CD4-positive, alpha-beta memory T cell (primary cell): ENCODE results near the gene AVPI1. TPM values are rescaled to one million over a fixed set of nuclear protein-coding genes. Genes with fewer than 3 reads are reported as not detected.
"Not testable (repeated sequence)": the region's sequence is repeated elsewhere in the genome, so short reads cannot be mapped to it uniquely, and the experiment has no call there.

ENCODE experiments used
- CTCF ChIA-PET: fragments of 350-600 bp; sonication (Branson Sonifier 250); formaldehyde crosslinking; loops from one replicate; lab custom pipeline; 2021; ENCODE audit warnings: inconsistent platforms; ENCODE audit not compliant: partially characterized antibody; lab: Charles Lee
- POLR2A ChIA-PET: fragments of 350-600 bp; sonication (Branson Sonifier 250); formaldehyde crosslinking; loops from one replicate; lab custom pipeline; 2021; ENCODE audit not compliant: partially characterized antibody; lab: Charles Lee
- DNase-seq, 5 donors: peaks; one replicate each; pipeline versions ENCODE4 v3.0.0 to v3.0.0-alpha.2; 2020 to 2022; ENCODE audit warnings: mixed read lengths in 1 of 5
- H3K27ac ChIP-seq: one replicate; pipeline ENCODE4 v1.7.0; 2013; ENCODE audit warnings: low read depth, low read length
- H3K27me3 ChIP-seq: 2 replicates; pipeline ENCODE4 v1.7.0; 2013; ENCODE audit warnings: mild to moderate bottlenecking, low read length, moderate library complexity; ENCODE audit not compliant: insufficient read depth
- H3K36me3 ChIP-seq: 2 replicates; pipeline ENCODE4 v1.7.0; 2013; ENCODE audit warnings: mild to moderate bottlenecking, low read length, moderate library complexity; ENCODE audit not compliant: insufficient read depth
- H3K4me1 ChIP-seq: 2 replicates; pipeline ENCODE4 v1.7.0; 2013; ENCODE audit warnings: mild to moderate bottlenecking, low read length, moderate library complexity; ENCODE audit not compliant: insufficient read depth
- H3K4me3 ChIP-seq, 2 donors: one replicate each; pipeline ENCODE4 v1.7.0; 2013; ENCODE audit warnings: low read length in 2 of 2, mild to moderate bottlenecking in 1 of 2
- H3K9me3 ChIP-seq, 2 donors: one replicate each; pipeline ENCODE4 v1.7.0; 2013; ENCODE audit warnings: low read length in 2 of 2, control low read depth in 1 of 2; ENCODE audit not compliant: control insufficient read depth in 1 of 2
- H3K27ac Mint-ChIP-seq, 7 donors: one replicate each; pipeline ENCODE4 v1.8.0; 2020 to 2021; ENCODE audit warnings: mixed read lengths in 7 of 7, mild to moderate bottlenecking in 6 of 7, inconsistent platforms in 3 of 7, moderate library complexity in 3 of 7
- H3K27me3 Mint-ChIP-seq, 2 donors: one replicate each; pipeline ENCODE4 v1.8.0; 2020 to 2021; ENCODE audit warnings: mixed read lengths in 2 of 2
- H3K36me3 Mint-ChIP-seq, 2 donors: one replicate each; pipeline ENCODE4 v1.8.0; 2020 to 2021; ENCODE audit warnings: mixed read lengths in 2 of 2, inconsistent platforms in 1 of 2, mild to moderate bottlenecking in 1 of 2
- H3K4me1 Mint-ChIP-seq, 4 donors: one replicate each; pipeline ENCODE4 v1.8.0; 2020 to 2021; ENCODE audit warnings: mixed read lengths in 4 of 4, mild to moderate bottlenecking in 1 of 4
- H3K4me3 Mint-ChIP-seq, 8 donors: one replicate each; pipeline ENCODE4 v1.8.0; 2020 to 2021; ENCODE audit warnings: mixed read lengths in 8 of 8, mild to moderate bottlenecking in 7 of 8, moderate library complexity in 6 of 8, inconsistent platforms in 3 of 8
- H3K9me3 Mint-ChIP-seq, 8 donors: one replicate each; pipeline ENCODE4 v1.8.0; 2020 to 2021; ENCODE audit warnings: mixed read lengths in 8 of 8, mild to moderate bottlenecking in 5 of 8, inconsistent platforms in 3 of 8, moderate library complexity in 1 of 8
- intact Hi-C: fragments of 100-400 bp; cut with micrococcal nuclease; formaldehyde crosslinking; loops from one replicate; pipeline ENCODE4 v1.15.1; 2023
- polyA plus RNA-seq, 2 donors: library from polyadenylated mRNA; unstranded; fragments of 300-500 nt; fragmentation: Illumina TruSeq; gene quantifications; one replicate each; pipeline ENCODE4 v1.2.3, GENCODE V29; 2021
- total RNA-seq, 2 experiments: library from RNA; stranded (reverse); gene quantifications; one replicate each; pipeline ENCODE4 v1.2.3, GENCODE V29; 2021

The AVPI1 gene
- total and polyA plus RNA-seq, 4 experiments from 2014 or later: 1.8 to 5.6 (median 2.1) TPM

DNA sequence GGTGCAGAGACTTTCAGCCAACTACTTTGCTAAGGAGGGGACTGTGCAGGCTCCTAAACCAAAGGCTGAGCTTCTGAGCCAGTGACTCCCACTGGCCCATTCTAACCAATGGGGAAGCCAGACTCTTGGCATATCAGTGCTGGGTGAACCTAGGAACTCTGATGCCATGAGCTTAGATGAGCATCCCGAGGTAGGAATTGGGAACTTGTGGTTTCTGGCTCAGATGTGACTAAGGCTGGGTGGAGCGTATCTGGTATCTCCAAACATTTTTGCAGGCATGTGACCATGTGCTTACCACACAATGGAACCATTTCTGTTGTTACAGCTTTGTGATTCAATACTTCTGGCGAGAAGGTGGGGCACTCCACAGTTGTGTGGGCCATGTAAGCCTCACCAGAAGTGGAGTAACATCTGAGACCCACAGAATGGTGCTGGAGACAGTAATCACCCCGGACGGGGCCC lies 2.5 kb upstream of the AVPI1 start:
- POLR2A ChIA-PET: no interaction called here
- Histone ChIP-seq H3K4me1 (peaks cover 29% of the 10 kb centered on the region), H3K27me3 (no peaks in the 10 kb centered on the region), H3K27ac (no peak overlapping the region), H3K9me3 (no peaks in the 10 kb centered on the region), H3K36me3 (no peaks in the 10 kb centered on the region), H3K4me3 (no peak overlapping the region)
- H3K4me3 Mint-ChIP-seq: no peak overlapping the region
- H3K27ac Mint-ChIP-seq: peak overlapping the region in 3 of 7 donors; percentile 19 to 52 (median 31)
- intact Hi-C loops: no loop called here
- no peaks in the 10 kb centered on the region for H3K9me3 Mint-ChIP-seq
- DNase-seq: no peak
- H3K4me1 Mint-ChIP-seq: peaks cover 5 to 15% (median 10%) of the 10 kb centered on the region in 4 donors
- peaks cover 0 to 3% of the 10 kb centered on the region in 2 donors for H3K27me3 Mint-ChIP-seq
- no peaks in the 10 kb centered on the region for H3K36me3 Mint-ChIP-seq
- CTCF ChIA-PET: interaction anchor here (1.5 to 8.3 kb wide), 4 partner anchors 8 to 43 kb away, joined by 3 to 118 read pairs (median 74); partner anchors contain the start of gene ZFYVE27

DNA sequence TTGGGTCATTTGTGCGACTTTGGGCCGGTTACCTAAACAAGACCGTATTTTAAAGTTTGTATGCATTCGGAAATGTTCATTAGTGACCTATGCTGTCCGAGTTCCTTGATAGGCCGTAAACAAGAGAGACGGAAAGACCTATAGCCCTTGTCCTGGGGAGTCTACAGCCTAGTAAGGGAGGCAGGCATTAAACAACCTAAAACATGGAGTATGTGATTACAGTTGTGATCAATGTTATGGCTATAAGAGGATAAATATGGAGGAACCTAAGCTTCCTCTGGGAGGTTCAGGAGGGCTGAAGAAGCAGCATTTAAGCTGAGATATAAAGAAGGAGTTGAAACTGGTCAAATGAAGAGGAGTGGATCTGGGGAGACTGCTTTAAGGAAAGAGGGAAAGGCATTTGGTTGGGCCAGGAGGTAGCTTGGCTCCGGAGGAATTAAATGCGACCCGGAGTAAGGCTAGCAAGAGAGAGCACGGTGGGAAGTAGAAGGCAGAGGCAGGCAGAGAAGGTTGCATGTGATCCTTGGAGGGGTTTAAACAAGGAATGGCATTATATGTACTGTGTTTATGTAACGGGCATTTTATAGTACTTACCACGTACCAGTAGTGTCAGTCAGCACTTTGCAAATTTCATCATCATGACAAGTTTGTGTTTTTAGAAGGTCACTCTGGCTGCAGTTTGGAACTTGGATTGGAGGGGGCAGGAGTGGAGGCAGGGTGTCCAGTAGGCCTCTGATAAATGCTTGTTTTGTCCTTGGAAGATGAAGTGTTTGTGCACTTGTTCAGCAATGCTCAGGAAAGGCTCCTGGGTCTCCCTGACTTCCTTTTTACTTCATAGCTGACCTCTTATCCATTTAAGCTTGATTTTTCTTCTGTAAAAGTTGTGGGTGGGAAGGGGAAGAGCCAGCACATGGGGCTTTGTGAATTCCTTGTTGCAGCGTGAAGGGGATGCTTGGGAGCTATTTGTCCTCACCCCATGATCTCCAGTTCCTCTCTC lies 1.0 kb upstream of the AVPI1 start:
- Mint-ChIP-seq H3K36me3 (no peaks in the 10 kb centered on the region), H3K27me3 (no peaks in the 10 kb centered on the region), H3K9me3 (no peaks in the 10 kb centered on the region), H3K4me3 (peak overlapping the region; percentile 78 to 92 (median 86)), H3K27ac (peak overlapping the region; percentile 64 to 96 (median 92)), H3K4me1 (peaks cover 5 to 15% (median 10%) of the 10 kb centered on the region in 4 donors)
- H3K4me3 ChIP-seq: peak overlapping the region; percentile 69 to 86
- H3K4me1 ChIP-seq: peaks cover 29% of the 10 kb centered on the region
- H3K36me3 ChIP-seq: no peaks in the 10 kb centered on the region
- POLR2A ChIA-PET: interaction anchor here (0.9 to 3.5 kb wide), 11 partner anchors 10 to 447 kb away, joined by 3 to 41 read pairs (median 4); partner anchors contain the start of genes GOLGA7B, MARVELD1, PI4K2A and R3HCC1L
- no peaks in the 10 kb centered on the region for H3K9me3 ChIP-seq
- CTCF ChIA-PET: interaction anchor here (1.4 to 8.3 kb wide), 9 partner anchors 10 to 182 kb away, joined by 3 to 118 read pairs (median 8); partner anchors contain the start of genes MARVELD1 and ZFYVE27
- DNase-seq: no peak
- no peaks in the 10 kb centered on the region for H3K27me3 ChIP-seq
- intact Hi-C loops: loop anchor here (1.0 to 2.0 kb wide), 5 partner anchors 48 to 189 kb away; partner anchors contain the start of genes MMS19, MORN4, PI4K2A and UBTD1
- H3K27ac ChIP-seq: peak overlapping the region; percentile 54

DNA sequence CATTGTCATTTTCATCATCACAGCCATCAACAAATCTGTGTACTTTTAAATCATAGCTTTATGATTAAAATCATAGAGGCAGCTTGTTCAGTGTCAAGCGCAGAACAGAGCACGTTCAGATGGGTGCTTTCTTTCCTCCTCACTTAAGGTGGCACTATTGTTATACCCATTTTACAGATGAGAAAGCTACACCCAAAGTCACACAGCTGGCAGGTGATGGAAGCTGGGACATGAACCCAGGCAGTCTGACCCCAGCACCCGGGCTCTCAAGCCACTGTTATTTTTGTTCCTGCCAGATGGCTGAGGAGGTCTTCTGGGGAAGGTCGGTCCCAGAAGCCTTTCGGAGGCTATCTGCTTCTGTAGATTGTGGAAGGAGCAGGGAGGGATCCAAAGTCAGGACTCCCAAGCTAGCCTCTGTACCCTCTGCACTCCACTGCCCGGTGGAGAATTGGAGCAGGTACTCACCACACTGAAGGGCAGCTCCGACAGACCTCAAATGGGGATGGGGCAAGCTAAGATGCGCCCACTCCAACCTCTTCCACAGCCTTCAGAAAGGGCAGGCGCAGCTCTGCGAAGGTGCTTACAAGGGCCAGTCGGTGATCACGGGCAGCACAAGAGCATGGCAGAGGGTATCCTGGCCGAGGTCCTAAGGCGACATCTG lies 610 bp downstream of the AVPI1 start:
- H3K4me1 ChIP-seq: peaks cover 29% of the 10 kb centered on the region
- no peaks in the 10 kb centered on the region for H3K27me3 ChIP-seq
- H3K4me3 ChIP-seq: peak overlapping the region; percentile 86 to 87
- Mint-ChIP-seq H3K27ac (peak overlapping the region; percentile 64 to 95 (median 87)), H3K27me3 (no peaks in the 10 kb centered on the region), H3K36me3 (no peaks in the 10 kb centered on the region), H3K4me1 (peaks cover 5 to 15% (median 10%) of the 10 kb centered on the region in 4 donors), H3K9me3 (no peaks in the 10 kb centered on the region), H3K4me3 (peak overlapping the region; percentile 84 to 92 (median 88))
- ChIA-PET POLR2A (interaction anchor here (0.8 to 3.5 kb wide), 18 partner anchors 9 to 448 kb away, joined by 3 to 41 read pairs (median 4); partner anchors contain the start of genes FRAT1, MARVELD1, PI4K2A and R3HCC1L), CTCF (interaction anchor here (0.8 to 8.3 kb wide), 14 partner anchors 9 to 286 kb away, joined by 3 to 118 read pairs (median 4); partner anchors contain the start of genes MARVELD1 and ZFYVE27)
- H3K36me3 ChIP-seq: no peaks in the 10 kb centered on the region
- no peaks in the 10 kb centered on the region for H3K9me3 ChIP-seq
- peak overlapping the region; percentile 71 for H3K27ac ChIP-seq
- intact Hi-C loops: loop anchor here (2.0 kb wide), 4 partner anchors 50 to 188 kb away; partner anchors contain the start of genes MMS19, MORN4, UBTD1 and ZFYVE27
- peak in 4 of 5 donors; percentile 18 to 28 (median 26) for DNase-seq

DNA sequence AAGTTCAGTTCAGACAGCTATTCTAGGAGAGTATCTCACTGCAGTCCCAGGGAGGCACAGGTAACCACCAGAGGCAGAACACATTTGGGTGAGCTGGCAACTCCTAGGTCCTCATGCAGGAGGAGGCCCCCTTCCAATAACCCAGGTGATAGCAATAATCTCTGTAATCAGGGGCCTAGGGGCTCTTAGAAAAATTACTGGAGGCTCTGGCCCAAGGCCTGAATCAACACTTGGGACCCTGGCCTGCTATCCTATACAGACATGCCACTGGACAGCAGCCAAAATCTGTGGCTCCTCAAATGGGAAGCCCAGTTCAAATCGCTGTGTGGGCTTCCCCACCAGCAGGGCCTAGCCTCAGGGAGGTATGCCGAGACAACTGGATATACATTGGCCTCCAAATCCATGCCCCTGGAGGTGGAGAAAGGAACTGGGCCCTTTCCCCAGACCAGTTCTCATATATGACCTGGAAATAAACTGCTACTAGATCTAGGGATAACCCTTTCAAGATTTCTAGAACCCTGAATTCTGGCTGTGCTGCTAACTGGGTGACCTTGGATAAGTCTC lies 1.6 kb downstream of the AVPI1 start:
- H3K27ac Mint-ChIP-seq: peak overlapping the region in 4 of 7 donors; percentile 22 to 64 (median 44)
- peaks cover 5 to 15% (median 10%) of the 10 kb centered on the region in 4 donors for H3K4me1 Mint-ChIP-seq
- no peak overlapping the region for H3K27ac ChIP-seq
- H3K27me3 Mint-ChIP-seq: no peaks in the 10 kb centered on the region
- H3K4me3 Mint-ChIP-seq: peak overlapping the region in 4 of 8 donors; percentile 8 to 92 (median 32)
- no peaks in the 10 kb centered on the region for H3K9me3 Mint-ChIP-seq
- H3K27me3 ChIP-seq: no peaks in the 10 kb centered on the region
- H3K9me3 ChIP-seq: no peaks in the 10 kb centered on the region
- H3K36me3 ChIP-seq: no peaks in the 10 kb centered on the region
- peaks cover 29% of the 10 kb centered on the region for H3K4me1 ChIP-seq
- ChIA-PET POLR2A (interaction anchor here (1.2 to 3.5 kb wide), 5 partner anchors 8 to 366 kb away, joined by 4 to 41 read pairs (median 13); partner anchors contain the start of genes FRAT1, PI4K2A and ZFYVE27), CTCF (interaction anchor here (0.6 to 8.3 kb wide), 10 partner anchors 8 to 183 kb away, joined by 3 to 118 read pairs (median 6); partner anchors contain the start of genes MARVELD1 and ZFYVE27)
- intact Hi-C loops: no loop called here
- H3K4me3 ChIP-seq: no peak overlapping the region
- no peak for DNase-seq
- no peaks in the 10 kb centered on the region for H3K36me3 Mint-ChIP-seq

DNA sequence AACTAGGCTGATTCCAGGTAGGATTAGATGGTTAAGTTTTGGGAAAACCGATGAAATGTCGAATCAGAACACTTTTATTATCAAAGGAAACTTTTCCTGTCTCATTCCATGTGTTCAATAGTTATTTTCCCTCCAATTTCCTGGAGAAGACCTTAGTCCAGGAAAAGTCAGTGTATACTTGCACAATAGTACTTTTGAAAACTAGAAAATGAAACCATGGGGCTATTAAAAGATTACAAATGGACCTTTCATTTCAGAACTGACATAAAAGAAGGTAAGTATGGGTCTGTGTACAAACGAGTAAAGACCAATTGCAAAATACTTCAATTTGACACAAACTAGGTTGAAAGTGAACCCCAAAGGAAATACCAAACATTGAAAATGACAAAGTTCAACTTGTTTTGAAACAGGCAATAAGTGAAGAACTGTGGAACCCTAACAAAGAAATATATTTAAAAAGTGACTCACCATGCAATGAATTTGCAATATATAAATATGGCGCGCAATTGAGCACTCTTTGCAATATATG lies 2.1 kb downstream of the AVPI1 start:
- DNase-seq: no peak
- Histone ChIP-seq H3K4me1 (peaks cover 29% of the 10 kb centered on the region), H3K36me3 (no peaks in the 10 kb centered on the region), H3K9me3 (no peaks in the 10 kb centered on the region), H3K27ac (no peak overlapping the region), H3K4me3 (no peak overlapping the region), H3K27me3 (no peaks in the 10 kb centered on the region)
- H3K27me3 Mint-ChIP-seq: no peaks in the 10 kb centered on the region
- H3K9me3 Mint-ChIP-seq: no peaks in the 10 kb centered on the region
- H3K4me1 Mint-ChIP-seq: peaks cover 5 to 15% (median 10%) of the 10 kb centered on the region in 4 donors
- peak overlapping the region in 2 of 7 donors; percentile 25 to 62 for H3K27ac Mint-ChIP-seq
- ChIA-PET POLR2A (no interaction called here), CTCF (interaction anchor here (1.2 to 8.3 kb wide), 4 partner anchors 8 to 113 kb away, joined by 3 to 118 read pairs (median 44); partner anchors contain the start of gene MARVELD1)
- intact Hi-C loops: no loop called here
- H3K36me3 Mint-ChIP-seq: no peaks in the 10 kb centered on the region
- peak overlapping the region in 4 of 8 donors; percentile 5 to 43 (median 32) for H3K4me3 Mint-ChIP-seq

DNA sequence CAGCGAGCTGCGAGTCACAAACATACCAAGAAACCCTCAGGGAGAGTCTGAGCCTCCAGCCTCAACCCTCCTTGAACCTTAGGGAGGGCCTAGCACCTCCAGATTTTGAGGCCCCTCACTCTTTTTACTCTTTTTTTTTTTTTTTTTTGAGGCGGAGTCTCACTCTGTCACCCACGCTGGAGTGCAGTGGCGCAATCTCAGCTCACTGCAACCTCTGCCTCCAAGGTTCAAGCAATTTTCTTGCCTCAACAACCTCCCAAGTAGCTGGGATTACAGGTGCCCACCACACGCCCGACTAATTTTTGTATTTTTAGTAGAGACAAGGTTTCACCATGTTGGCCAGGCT lies 2.7 kb downstream of the AVPI1 start:
- H3K36me3 Mint-ChIP-seq, H3K4me3 Mint-ChIP-seq, H3K9me3 ChIP-seq, H3K27ac ChIP-seq, H3K27me3 ChIP-seq, intact Hi-C loops, DNase-seq, H3K4me3 ChIP-seq, H3K36me3 ChIP-seq, H3K9me3 Mint-ChIP-seq, H3K27me3 Mint-ChIP-seq: not testable (repeated sequence)
- peaks cover 5 to 15% (median 10%) of the 10 kb centered on the region in 4 donors for H3K4me1 Mint-ChIP-seq
- CTCF ChIA-PET: interaction anchor here (1.4 to 8.3 kb wide), 2 partner anchors 13 to 21 kb away, joined by 4 to 118 read pairs; no protein-coding TSS in a partner anchor
- peak overlapping the region in 2 of 7 donors; percentile 17 to 35 for H3K27ac Mint-ChIP-seq
- POLR2A ChIA-PET: interaction anchor here (1.2 kb wide), 1 partner anchor 30 kb away, joined by 4 read pairs; no protein-coding TSS in a partner anchor
- peaks cover 29% of the 10 kb centered on the region for H3K4me1 ChIP-seq
